Measurements from ENCODE around the gene BRSK2. TPM values are rescaled to one million over a fixed set of nuclear protein-coding genes. Genes with fewer than 3 reads are reported as not detected.

The BRSK2 gene
- total and polyA plus RNA-seq, 9 of the 15 experiments (the other 6 are each of a cell fraction or from before 2014, with no cell fraction given): 0.06 to 0.52 (median 0.18) TPM; not detected in 5

DNA sequence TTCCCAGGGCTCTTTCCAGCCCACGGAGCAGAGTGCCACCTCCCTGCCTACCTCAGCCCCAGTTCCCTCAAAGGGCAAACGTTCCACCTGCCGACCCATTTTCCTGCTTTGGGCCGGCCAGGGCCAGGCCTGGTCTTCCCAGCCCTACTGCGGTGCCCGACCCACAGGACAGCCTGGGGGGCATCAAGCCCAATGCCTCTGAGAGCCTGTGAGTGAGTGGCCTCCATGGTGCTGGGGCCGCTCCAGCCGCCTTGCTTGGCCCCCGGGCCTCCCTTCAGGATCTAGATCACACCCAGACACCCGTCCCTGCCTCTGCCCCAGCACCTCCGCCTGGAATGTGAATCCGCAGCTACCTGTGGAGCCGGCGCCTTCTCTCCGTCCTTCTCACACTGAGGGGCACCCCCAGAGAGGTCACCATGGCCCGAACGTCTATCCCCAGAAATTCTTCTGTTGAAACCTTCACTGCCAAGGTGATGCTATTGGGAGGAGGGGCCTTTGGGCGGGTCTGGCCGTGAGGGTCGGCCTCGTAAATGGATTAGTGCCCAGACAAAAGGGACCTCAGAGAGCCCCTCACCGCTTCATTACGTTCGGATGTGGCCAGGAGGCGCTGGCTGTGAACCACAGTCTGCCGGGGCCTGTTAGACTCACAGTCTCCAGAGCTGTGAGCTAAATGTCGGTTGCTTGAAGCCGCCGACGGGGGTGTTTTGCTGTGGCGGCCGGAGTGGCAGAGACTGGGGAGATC is 36.2 kb upstream of the BRSK2 start:
- TF ChIP-seq ZNF445 (CRISPR knock-in tag; IDR thresholded peaks at IDR 0.05; ENCODE audit: low read depth): no peak
- TF ChIP-seq UBTF (IDR thresholded peaks at IDR 0.05; ENCODE audit: borderline replicate concordance in 1 of 2, low read depth in 2 of 2, low read length in 2 of 2): 0 out of 4 replicates have a peak, but pooled peaks of 1 of the 2 experiments have one; percentile 20
- ATAC-seq (peak; percentile 16; the same call in 2 of the 3 replicates), DNase-seq (ENCODE audit: extremely low read depth in 1 of 4, low spot score in 3 of 4) (no peak), FAIRE-seq (no peak)
- no peak overlapping the region for H3K4me2 ChIP-seq (ENCODE audit: insufficient read depth, low read length)
- H3K27ac ChIP-seq (ENCODE audit: extremely low read depth, low read depth, low read length): no peak overlapping the region
- no peaks in the 10 kb centered on the region for H3K9me3 ChIP-seq (replicated peaks; ENCODE audit: control insufficient read depth, insufficient read depth, low read depth, low read length)
- H4K20me1 ChIP-seq (replicated peaks; ENCODE audit: control insufficient read depth, insufficient read depth, low read length): peaks cover 6% of the 10 kb centered on the region; the same call in 1 of the 2 replicates
- WGBS (ENCODE audit: insufficient coverage, low coverage, missing lambda C conversion rate): 10% methylated on average over 32 of the region's 32 CpGs
- H2AFZ ChIP-seq (ENCODE audit: low read depth, low read length): no peak overlapping the region
- no peaks in the 10 kb centered on the region for H3K79me2 ChIP-seq (ENCODE audit: control insufficient read depth, insufficient read depth, low read length)
- no peaks in the 10 kb centered on the region for H3K36me3 ChIP-seq (ENCODE audit: control insufficient read depth, insufficient read depth, low read length)
- no peak overlapping the region; a peak in 1 of 4 replicates for H3K9ac ChIP-seq (ENCODE audit: insufficient read depth in 1 of 2, low read depth in 2 of 2, low read length in 2 of 2)
- peaks cover 14 to 46% of the 10 kb centered on the region in 2 experiments; a peak in 4 of 5 replicates for H3K4me1 ChIP-seq (replicated peaks in 1 of 2; ENCODE audit: control insufficient read depth in 2 of 2, insufficient read depth in 2 of 2, low read length in 2 of 2)
- no peaks in the 10 kb centered on the region for H3K9me1 ChIP-seq (ENCODE audit: control insufficient read depth, insufficient read depth, low read length)
- no peak overlapping the region for H3K4me3 ChIP-seq
- ChIA-PET CTCF (ENCODE audit: low intra/inter-chr PET ratio) (no interaction called here), POLR2A (interaction anchor here (0.6 to 0.7 kb wide), 2 partner anchors 35 to 36 kb away, joined by 3 read pairs; no protein-coding TSS in a partner anchor)
- in situ Hi-C loops (cut with MboI) (no loop called here), intact Hi-C loops (cut with micrococcal nuclease) (no loop called here)
- H3K27me3 ChIP-seq (ENCODE audit: control insufficient read depth in 2 of 2, insufficient read depth in 2 of 2, low read length in 2 of 2): peaks cover 16 to 56% of the 10 kb centered on the region in 2 experiments; a peak in 4 of 5 replicates
- no TSS peak for BruUV-seq (replicated peaks)

All from K562 (cell line).